Neural cell (in vitro differentiated cells): ENCODE data around the gene DOCK8.

ENCODE experiments used
- CTCF ChIP-seq: fragments of 450-650 bp; IDR thresholded peaks from 2 replicates; pipeline ENCODE4 v1.5.1; 2014; ENCODE audit warnings: antibody characterized with exemption, mild to moderate bottlenecking, moderate library complexity; ENCODE audit not compliant: poor library complexity, severe bottlenecking
- EP300 ChIP-seq: fragments of 450-650 bp; conservative IDR thresholded peaks from 2 replicates; pipeline ENCODE4 v1.6.1; 2014; ENCODE audit warnings: antibody characterized with exemption, mild to moderate bottlenecking, moderate library complexity; ENCODE audit not compliant: poor library complexity, severe bottlenecking
- EZH2 ChIP-seq: fragments of 200-600, 300-800 bp; shearing (Covaris generic), sonication (generic); IDR thresholded peaks from 2 replicates; pipeline ENCODE4 v1.6.1; 2014; ENCODE audit warnings: antibody characterized with exemption, low read length, borderline replicate concordance, mild to moderate bottlenecking; ENCODE audit not compliant: insufficient read depth, poor library complexity, severe bottlenecking
- MXI1 ChIP-seq: fragments of 450-650 bp; conservative IDR thresholded peaks from 2 replicates; pipeline ENCODE4 v1.6.1; 2014; ENCODE audit warnings: antibody characterized with exemption, mild to moderate bottlenecking; ENCODE audit not compliant: poor library complexity, severe bottlenecking
- POLR2AphosphoS5 ChIP-seq: IDR thresholded peaks from 2 replicates; pipeline ENCODE4 v1.6.1; 2012
- RAD21 ChIP-seq: fragments of 450-650 bp; conservative IDR thresholded peaks from 2 replicates; pipeline ENCODE4 v1.6.1; 2014; ENCODE audit warnings: antibody characterized with exemption, mild to moderate bottlenecking, moderate library complexity
- REST ChIP-seq: IDR thresholded peaks from 2 replicates; pipeline ENCODE4 v1.6.1; 2012; ENCODE audit warnings: borderline replicate concordance
- TAF1 ChIP-seq: IDR thresholded peaks from 2 replicates; pipeline ENCODE4 v1.6.1; 2012; ENCODE audit warnings: low read depth

- TF ChIP-seq RAD21, result no peak
- TF ChIP-seq CTCF, result no peak
- TF ChIP-seq EP300, result no peak
- no peak for TF ChIP-seq REST
- TF ChIP-seq EZH2, result no peak
- TF ChIP-seq POLR2AphosphoS5, result no peak
- no peak for TF ChIP-seq TAF1
- TF ChIP-seq MXI1, result no peak
Observed at GRCh38 chr9:336039-336438, 121.4 kb downstream of the DOCK8 start.
